ENCODE measurements around the gene KCNIP3.

The KCNIP3 gene

GRCh38 chr2:95326433-95327140, 29.4 kb downstream of the KCNIP3 start:
- in situ Hi-C loops (cut with HindIII; ENCODE audit: low sequenced_read_pairs), result no loop called here

DNA sequence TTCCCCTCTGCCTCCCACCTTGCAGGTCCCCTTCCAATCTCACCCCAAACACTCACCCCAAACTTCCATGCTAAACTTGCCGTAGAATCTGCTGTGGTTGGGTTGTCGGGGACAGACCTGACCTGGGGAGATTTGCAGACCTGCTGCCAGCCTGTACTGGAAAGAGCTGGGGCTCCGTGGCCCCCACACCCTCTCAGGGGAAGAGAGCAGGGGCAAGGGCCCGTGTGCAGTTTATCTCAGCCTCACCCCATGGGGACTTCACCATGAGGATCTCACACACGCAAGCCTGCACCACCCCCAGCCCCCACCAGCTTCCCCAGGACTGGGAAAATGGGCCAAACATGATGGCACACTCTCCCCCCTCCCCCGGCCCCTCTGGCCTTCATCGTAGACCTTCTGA, 30.7 kb downstream of the KCNIP3 start:
- in situ Hi-C loops (cut with HindIII; ENCODE audit: low sequenced_read_pairs), result no loop called here

GRCh38 chr2:95328358-95329125, 31.4 kb downstream of the KCNIP3 start:
- in situ Hi-C loops (cut with HindIII; ENCODE audit: low sequenced_read_pairs), result no loop called here

GRCh38 chr2:95329401-95329800, 32.3 kb downstream of the KCNIP3 start:
- in situ Hi-C loops (cut with HindIII; ENCODE audit: low sequenced_read_pairs), result no loop called here

DNA sequence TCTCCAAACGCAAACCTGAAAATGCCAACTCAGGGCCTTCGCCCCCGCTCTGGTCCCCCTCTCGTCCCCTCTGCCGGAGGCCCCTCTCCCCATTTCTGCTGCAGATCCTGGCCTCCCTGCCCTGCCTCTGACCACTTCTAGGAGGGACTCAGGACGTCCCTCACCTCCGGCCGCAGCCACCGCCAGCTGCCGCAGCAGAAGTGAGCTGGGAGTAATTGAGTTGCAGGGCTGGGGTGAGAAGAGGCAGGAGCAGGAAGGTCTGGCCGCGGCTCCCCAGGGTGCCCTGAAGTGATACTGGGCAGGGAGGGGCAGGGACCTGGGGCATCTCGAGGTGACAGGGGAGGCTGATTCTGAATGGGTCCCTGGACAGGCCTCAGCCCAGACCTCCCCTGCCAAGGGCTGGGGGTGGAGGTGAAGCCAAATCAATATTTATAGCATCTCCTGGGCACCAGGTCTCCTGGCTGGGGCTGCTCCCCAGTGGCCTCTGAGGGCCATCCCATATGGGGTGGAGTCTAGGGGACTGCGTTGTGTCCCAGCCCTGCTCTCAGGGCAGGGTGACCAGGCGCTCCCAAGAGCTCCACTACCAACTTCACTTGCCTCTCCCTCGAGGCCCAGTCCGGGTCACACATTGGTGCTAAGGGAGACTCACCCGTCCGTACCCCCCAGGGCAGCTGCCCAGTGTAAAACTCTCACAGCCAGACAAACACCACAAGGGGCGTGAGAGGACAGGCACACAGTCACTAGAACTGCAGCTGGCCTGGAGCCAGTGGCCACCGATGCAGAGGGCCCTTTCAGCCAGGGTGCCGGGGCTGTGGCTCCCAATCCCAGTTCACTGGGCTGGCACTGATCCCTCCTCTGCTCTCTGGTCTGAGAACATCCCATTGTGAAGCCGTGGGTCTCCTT, 33.0 kb downstream of the KCNIP3 start:
- in situ Hi-C loops (cut with HindIII; ENCODE audit: low sequenced_read_pairs), result no loop called here

DNA sequence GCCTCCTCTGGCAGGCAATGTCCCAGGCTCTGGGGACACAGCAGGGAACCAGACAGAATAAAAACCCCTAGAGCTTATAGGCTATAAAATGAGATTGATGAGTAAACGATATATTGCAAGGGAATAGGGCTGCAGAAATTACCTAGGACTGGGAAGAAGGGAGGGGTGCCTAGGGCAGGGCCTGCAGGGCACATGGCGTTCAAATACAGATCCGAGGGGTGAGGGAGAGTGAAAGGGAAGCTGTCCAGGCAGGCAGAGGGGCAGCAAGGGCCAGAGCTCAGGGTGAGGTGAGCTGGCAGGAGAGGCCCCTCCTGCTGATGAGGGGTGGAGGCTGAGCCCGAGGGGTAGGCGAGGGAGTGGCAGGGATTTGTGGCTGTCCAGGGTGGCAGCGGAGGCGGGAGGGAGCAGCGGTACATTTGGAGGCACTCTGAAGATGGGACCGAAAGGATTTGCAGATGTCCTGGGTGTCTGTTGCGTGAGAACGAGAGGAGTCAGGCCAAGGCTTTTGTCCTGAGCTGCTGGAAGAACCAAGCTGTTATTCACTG, 33.7 kb downstream of the KCNIP3 start:
- in situ Hi-C loops (cut with HindIII; ENCODE audit: low sequenced_read_pairs), result no loop called here

GRCh38 chr2:95331606-95332005, 34.5 kb downstream of the KCNIP3 start:
- in situ Hi-C loops (cut with HindIII; ENCODE audit: low sequenced_read_pairs), result no loop called here

GRCh38 chr2:95332036-95332435, 34.9 kb downstream of the KCNIP3 start:
- in situ Hi-C loops (cut with HindIII; ENCODE audit: low sequenced_read_pairs), result no loop called here

DNA sequence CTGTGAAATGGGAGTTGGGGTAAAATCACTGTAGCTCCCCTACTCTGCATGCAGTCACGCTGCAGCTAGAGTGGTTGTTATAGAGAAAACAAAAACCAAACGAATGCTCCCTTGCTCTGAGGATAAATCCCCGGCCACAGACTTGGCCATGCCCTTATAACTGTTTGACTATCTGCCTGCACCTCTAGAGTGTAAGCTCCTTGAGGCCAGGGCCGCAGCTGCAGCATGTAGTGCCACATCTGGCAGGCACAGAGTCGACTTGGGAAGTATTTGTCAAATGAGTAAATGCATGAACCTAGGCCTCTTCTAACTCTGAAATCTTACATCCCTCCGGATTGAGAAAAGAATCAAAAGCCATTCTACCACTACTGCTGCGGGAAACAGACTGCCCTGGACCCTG, 35.9 kb downstream of the KCNIP3 start:
- in situ Hi-C loops (cut with HindIII; ENCODE audit: low sequenced_read_pairs), result no loop called here

- in situ Hi-C loops (cut with HindIII; ENCODE audit: low sequenced_read_pairs), result no loop called here
These were observed 36.8 kb downstream of the KCNIP3 start for GRCh38 chr2:95333888-95334338.

GRCh38 chr2:95334916-95335641, 37.9 kb downstream of the KCNIP3 start:
- in situ Hi-C loops (cut with HindIII; ENCODE audit: low sequenced_read_pairs), result no loop called here

- in situ Hi-C loops (cut with HindIII; ENCODE audit: low sequenced_read_pairs), result no loop called here
These were observed 39.3 kb downstream of the KCNIP3 start for GRCh38 chr2:95336406-95336805.

- in situ Hi-C loops (cut with HindIII; ENCODE audit: low sequenced_read_pairs), result no loop called here
These were observed 40.7 kb downstream of the KCNIP3 start for GRCh38 chr2:95337829-95338228.

DNA sequence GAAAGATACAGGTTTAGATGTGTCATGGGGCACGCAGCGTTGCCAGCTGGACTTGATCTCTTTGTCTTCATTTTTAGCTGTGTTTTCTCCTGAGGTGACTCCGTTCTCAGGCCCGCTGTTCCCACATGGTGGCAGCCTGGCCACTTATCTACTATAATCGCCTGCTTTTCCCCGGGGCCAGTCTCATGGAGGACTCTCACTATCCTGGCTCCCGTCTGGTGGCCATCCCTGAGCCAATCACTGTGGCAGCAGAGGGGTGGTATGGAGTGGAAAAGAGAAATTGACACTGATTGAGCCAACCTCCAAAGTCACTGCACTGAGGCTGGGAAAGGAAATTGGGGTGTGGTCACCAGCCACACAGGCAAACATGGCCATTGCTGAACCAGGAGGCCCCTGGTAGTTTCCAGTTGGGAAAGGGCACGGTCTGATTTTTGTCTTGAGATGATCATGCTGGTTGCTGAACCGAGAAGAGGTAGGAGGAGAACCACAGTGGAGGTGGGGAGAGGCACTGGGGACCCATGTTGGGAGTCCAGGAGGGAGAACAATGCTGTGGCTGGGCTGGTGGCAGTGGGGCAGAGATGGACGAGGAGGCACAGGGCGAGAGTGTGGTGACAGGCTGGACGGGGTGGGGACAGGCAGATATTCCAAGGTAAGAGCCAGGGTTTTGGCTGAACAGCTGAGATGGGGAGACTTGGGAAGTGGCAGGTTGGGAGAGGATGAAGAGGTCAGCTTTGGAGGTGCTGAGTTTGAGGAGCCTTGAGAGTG, 45.6 kb downstream of the KCNIP3 start:
- in situ Hi-C loops (cut with HindIII; ENCODE audit: low sequenced_read_pairs), result no loop called here

GRCh38 chr2:95343429-95344214, 46.5 kb downstream of the KCNIP3 start:
- in situ Hi-C loops (cut with HindIII; ENCODE audit: low sequenced_read_pairs), result no loop called here

GRCh38 chr2:95344215-95344583, 47.1 kb downstream of the KCNIP3 start:
- in situ Hi-C loops (cut with HindIII; ENCODE audit: low sequenced_read_pairs), result no loop called here

DNA sequence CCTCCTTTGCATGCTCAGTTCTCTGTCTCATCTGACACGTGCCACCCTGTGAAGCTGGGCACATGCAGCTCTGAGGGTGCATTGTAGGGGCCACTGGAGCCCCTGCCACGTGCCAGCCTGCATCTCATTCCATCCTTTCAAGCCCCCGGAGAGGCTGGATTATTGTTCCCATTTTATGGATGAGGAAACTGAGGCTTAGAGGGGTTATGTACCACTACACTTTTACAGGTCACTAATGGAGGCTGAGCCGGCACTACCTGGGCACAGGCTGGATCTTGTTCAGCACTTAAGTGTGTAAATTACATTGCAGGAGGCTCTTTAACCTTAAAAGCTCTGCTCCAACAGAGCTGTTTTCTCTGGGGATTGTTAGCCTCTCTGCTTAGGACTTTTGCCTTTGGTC, 47.5 kb downstream of the KCNIP3 start:
- in situ Hi-C loops (cut with HindIII; ENCODE audit: low sequenced_read_pairs), result no loop called here

DNA sequence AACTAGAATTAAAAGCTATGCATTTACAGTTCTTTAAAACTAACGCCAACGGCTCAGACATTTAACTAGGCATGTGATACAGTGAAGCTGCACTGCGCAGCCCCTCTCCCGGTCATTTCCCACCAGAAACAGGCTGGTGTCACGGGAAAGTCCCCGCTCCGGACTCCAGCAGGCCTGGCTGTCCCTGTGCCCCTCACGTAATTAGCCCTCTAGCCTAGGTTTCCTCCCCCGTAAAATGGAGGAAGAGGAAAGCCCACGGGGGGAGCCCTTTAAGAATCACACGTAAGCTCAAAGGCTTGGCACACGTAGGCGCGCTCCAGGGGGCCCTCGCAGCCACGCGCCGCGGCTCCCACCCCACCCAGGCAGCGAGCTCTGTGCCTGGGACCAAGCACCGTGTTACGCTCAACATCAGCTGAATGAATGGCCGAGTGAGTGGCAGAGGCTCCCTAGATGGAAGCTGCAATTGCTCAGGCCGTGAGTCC, 48.0 kb downstream of the KCNIP3 start:
- in situ Hi-C loops (cut with HindIII; ENCODE audit: low sequenced_read_pairs), result no loop called here
